HCT116 (cell line): Measurements from ENCODE around the gene WDR13. TPM values are rescaled to one million over a fixed set of nuclear protein-coding genes. Genes with fewer than 3 reads are reported as not detected.

Experiments
- ATAC-seq: fragments of 200-7000 bp; cut with Tn5 transposase; 2 replicates; pipeline ENCODE4 v1.9.1; 2020; ENCODE audit warnings: mild to moderate bottlenecking, moderate library complexity
- BruUV-seq: library from RNA; stranded (reverse); fragments of 400-500 nt; replicated peaks from 2 replicates; lab custom pipeline; 2021; lab: Mats Ljungman, UMichigan
- CTCF ChIA-PET: fragments of 300-600 bp; sonication (Branson Sonifier 250); formaldehyde crosslinking; loops from one replicate; lab custom pipeline; 2021; ENCODE audit warnings: antibody characterized with exemption; lab: Charles Lee
- POLR2A ChIA-PET: fragments of 300-600, 350-600 bp; sonication (Branson Sonifier 250); formaldehyde crosslinking; loops from one replicate; lab custom pipeline; 2021; ENCODE audit warnings: antibody characterized with exemption; lab: Charles Lee
- RAD21 ChIA-PET, 2 experiments: fragments of 300-600 bp; sonication (Branson Sonifier 250); formaldehyde crosslinking; loops; one replicate each; lab custom pipeline; 2023; ENCODE audit warnings: low total read pairs in 2 of 2; ENCODE audit not compliant: uncharacterized antibody in 2 of 2, unreplicated experiment in 2 of 2, low non-redundant PET in 1 of 2; lab: Charles Lee
- DNase-seq: peaks from one replicate; pipeline ENCODE4 v3.0.0-alpha.2; 2010; ENCODE audit warnings: low read depth, low spot score
- H2AFZ ChIP-seq: fragments of 200-600 bp; shearing (Covaris generic), sonication (generic); 2 replicates; pipeline ENCODE4 v1.6.1; 2017; ENCODE audit warnings: low read depth, mixed run types, mixed read lengths, antibody characterized with exemption, low read length; ENCODE audit not compliant: poor library complexity, severe bottlenecking
- H3K27ac ChIP-seq: 2 replicates; pipeline ENCODE4 v1.5.1; 2012; ENCODE audit warnings: low read depth, low read length
- H3K27me3 ChIP-seq: fragments of 200-600 bp; sonication (generic); 2 replicates; pipeline ENCODE4 v1.6.1; 2016; ENCODE audit warnings: mixed run types, low read length, mixed read lengths; ENCODE audit not compliant: insufficient read depth
- H3K36me3 ChIP-seq, 2 experiments: fragments of 200-500 bp in 1 of 2; fragments of 200-600 bp in 1 of 2; sonication (Bioruptor generic) in 1 of 2; sonication (generic) in 1 of 2; 2 replicates each; pipeline versions ENCODE4 v1.5.1 to v1.6.1; 2014 to 2016; ENCODE audit warnings: low read length in 2 of 2, inconsistent platforms in 1 of 2, mixed read lengths in 1 of 2, mixed run types in 1 of 2; ENCODE audit not compliant: insufficient read depth in 2 of 2, control insufficient read depth in 1 of 2
- H3K4me1 ChIP-seq, 2 experiments: fragments of 200-600 bp in 1 of 2; sonication (generic) in 1 of 2; 2 replicates each; pipeline versions ENCODE4 v1.5.1 to v1.6.1; 2012 to 2017; ENCODE audit warnings: low read length in 2 of 2, inconsistent platforms in 1 of 2, mild to moderate bottlenecking in 1 of 2, mixed read lengths in 1 of 2, mixed run types in 1 of 2, moderate library complexity in 1 of 2; ENCODE audit not compliant: insufficient read depth in 2 of 2, control insufficient read depth in 1 of 2
- H3K4me2 ChIP-seq: fragments of 200-600 bp; sonication (generic); 2 replicates; pipeline ENCODE4 v1.6.1; 2017; ENCODE audit warnings: mixed run types, low read length, mixed read lengths
- H3K4me3 ChIP-seq, 2 experiments: fragments of 200-600 bp in 1 of 2; sonication (generic) in 1 of 2; replicated peaks in 1 of 2; 2 replicates each; pipeline ENCODE4 v1.5.1; 2011 to 2016; ENCODE audit warnings: low read length in 2 of 2, control low read depth in 1 of 2, low read depth in 1 of 2, mild to moderate bottlenecking in 1 of 2, mixed read lengths in 1 of 2, mixed run types in 1 of 2
- H3K79me2 ChIP-seq: fragments of 200-600 bp; sonication (generic); 2 replicates; pipeline ENCODE4 v1.6.1; 2017; ENCODE audit warnings: mild to moderate bottlenecking, mixed run types, low read length, moderate library complexity, mixed read lengths; ENCODE audit not compliant: insufficient read depth
- H3K9ac ChIP-seq: fragments of 200-600 bp; sonication (generic); 2 replicates; pipeline ENCODE4 v1.6.1; 2016; ENCODE audit warnings: low read length, mixed read lengths
- H3K9me2 ChIP-seq: fragments of 200-600 bp; sonication (generic), shearing (Covaris generic); 2 replicates; pipeline ENCODE4 v1.6.1; 2017; ENCODE audit warnings: mixed run types, mild to moderate bottlenecking, moderate library complexity; ENCODE audit not compliant: insufficient read depth
- H3K9me3 ChIP-seq, 2 experiments: fragments of 200-500 bp in 1 of 2; fragments of 200-600 bp in 1 of 2; sonication (Bioruptor generic) in 1 of 2; sonication (generic) in 1 of 2; 2 replicates each; pipeline ENCODE4 v1.6.1; 2014 to 2017; ENCODE audit warnings: low read length in 2 of 2, mixed read lengths in 2 of 2, inconsistent platforms in 1 of 2, low read depth in 1 of 2, mild to moderate bottlenecking in 1 of 2, mixed run types in 1 of 2, moderate library complexity in 1 of 2; ENCODE audit not compliant: control insufficient read depth in 1 of 2, insufficient read depth in 1 of 2
- H4K20me1 ChIP-seq: fragments of 200-600 bp; sonication (generic), shearing (Covaris generic); 2 replicates; pipeline ENCODE4 v1.6.1; 2017; ENCODE audit warnings: mixed run types, mild to moderate bottlenecking, moderate library complexity; ENCODE audit not compliant: insufficient read depth
- CBX3 ChIP-seq: IDR thresholded peaks from 2 replicates; pipeline ENCODE4 v1.6.1; 2012; ENCODE audit warnings: low read depth
- CEBPB ChIP-seq: IDR thresholded peaks from 2 replicates; pipeline ENCODE4 v1.6.1; 2012; ENCODE audit warnings: low read depth
- ELF1 ChIP-seq: IDR thresholded peaks from 2 replicates; pipeline ENCODE4 v1.6.1; 2012; ENCODE audit warnings: low read depth, borderline replicate concordance
- EZH2 ChIP-seq: fragments of 200-600 bp; sonication (generic); IDR thresholded peaks from 2 replicates; pipeline ENCODE4 v1.6.1; 2017; ENCODE audit warnings: antibody characterized with exemption, mixed run types
- EZH2phosphoT487 ChIP-seq: fragments of 200-600 bp; IDR thresholded peaks from 2 replicates; pipeline ENCODE4 v1.6.1; 2018; ENCODE audit warnings: antibody characterized with exemption, borderline replicate concordance
- JUND ChIP-seq: IDR thresholded peaks from 2 replicates; pipeline ENCODE4 v1.6.1; 2012
- POLR2AphosphoS5 ChIP-seq: IDR thresholded peaks from 2 replicates; pipeline ENCODE4 v1.6.1; 2011; ENCODE audit warnings: mild to moderate bottlenecking, low read depth, low read length, moderate library complexity
- RAD21 ChIP-seq: IDR thresholded peaks from 2 replicates; pipeline ENCODE4 v1.6.1; 2012; ENCODE audit warnings: low read depth, mild to moderate bottlenecking
- REST ChIP-seq: IDR thresholded peaks from 2 replicates; pipeline ENCODE4 v1.6.1; 2012; ENCODE audit warnings: low read depth
- SRF ChIP-seq: IDR thresholded peaks from 2 replicates; pipeline ENCODE4 v1.6.1; 2012; ENCODE audit warnings: low read depth
- TCF7L2 ChIP-seq: IDR thresholded peaks from 2 replicates; pipeline ENCODE4 v1.7.0; 2011; ENCODE audit warnings: borderline replicate concordance, inconsistent platforms; ENCODE audit not compliant: insufficient read depth, insufficient read length; ENCODE audit errors: extremely low read depth
- ZFX ChIP-seq: fragments of 450-650 bp; IDR thresholded peaks from 2 replicates; pipeline ENCODE4 v1.6.1; 2017
- ZNF274 ChIP-seq: fragments of 200-500 bp; sonication (Bioruptor generic); IDR thresholded peaks from 2 replicates; pipeline ENCODE4 v1.6.1; 2014; ENCODE audit warnings: mild to moderate bottlenecking, low read depth, low read length, inconsistent platforms
- intact Hi-C: fragments of 100-400 bp; cut with micrococcal nuclease; formaldehyde crosslinking; loops from 2 replicates; pipeline ENCODE4 v1.10.0; 2022
- total RNA-seq: library from RNA; stranded (reverse); gene quantifications from one replicate; pipeline ENCODE4 v1.2.1, GENCODE V29; 2021; ENCODE audit not compliant: unreplicated experiment
- TF ChIP-seq, protein P1 (sequence below): IDR thresholded peaks from 2 replicates; pipeline ENCODE4 v1.6.1; 2011; ENCODE audit warnings: mild to moderate bottlenecking, low read length, moderate library complexity; ENCODE audit not compliant: insufficient replicate concordance; ENCODE audit errors: extremely low read depth
- TF ChIP-seq, protein P2 (sequence below): IDR thresholded peaks from 2 replicates; pipeline ENCODE4 v1.6.1; 2012

WDR13 gene
- total RNA-seq, 1 experiment from 2014 or later, result 54.0 TPM

GRCh38 chrX:48569958-48570357, 27.3 kb upstream of the WDR13 start (continued):
- TF ChIP-seq REST, result no peak
- TF ChIP-seq EZH2phosphoT487, result no peak
- TF ChIP-seq, protein P1, sequence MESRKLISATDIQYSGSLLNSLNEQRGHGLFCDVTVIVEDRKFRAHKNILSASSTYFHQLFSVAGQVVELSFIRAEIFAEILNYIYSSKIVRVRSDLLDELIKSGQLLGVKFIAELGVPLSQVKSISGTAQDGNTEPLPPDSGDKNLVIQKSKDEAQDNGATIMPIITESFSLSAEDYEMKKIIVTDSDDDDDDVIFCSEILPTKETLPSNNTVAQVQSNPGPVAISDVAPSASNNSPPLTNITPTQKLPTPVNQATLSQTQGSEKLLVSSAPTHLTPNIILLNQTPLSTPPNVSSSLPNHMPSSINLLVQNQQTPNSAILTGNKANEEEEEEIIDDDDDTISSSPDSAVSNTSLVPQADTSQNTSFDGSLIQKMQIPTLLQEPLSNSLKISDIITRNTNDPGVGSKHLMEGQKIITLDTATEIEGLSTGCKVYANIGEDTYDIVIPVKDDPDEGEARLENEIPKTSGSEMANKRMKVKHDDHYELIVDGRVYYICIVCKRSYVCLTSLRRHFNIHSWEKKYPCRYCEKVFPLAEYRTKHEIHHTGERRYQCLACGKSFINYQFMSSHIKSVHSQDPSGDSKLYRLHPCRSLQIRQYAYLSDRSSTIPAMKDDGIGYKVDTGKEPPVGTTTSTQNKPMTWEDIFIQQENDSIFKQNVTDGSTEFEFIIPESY, result no peak
- no peak for TF ChIP-seq CEBPB
- TF ChIP-seq EZH2, result no peak

- peak overlapping the region; percentile 84 to 90 for H3K4me3 ChIP-seq
- intact Hi-C loops, result loop anchor here (2.0 to 10.0 kb wide), 2 partner anchors 35 to 99 kb away; partner anchors contain the start of genes FTSJ1, SLC38A5 and TBC1D25
- no peak for DNase-seq
- CTCF ChIA-PET, result no interaction called here
- no peaks in the 10 kb centered on the region for H4K20me1 ChIP-seq
- H3K27ac ChIP-seq, result peak overlapping the region; percentile 95
- H3K4me2 ChIP-seq, result peak overlapping the region; percentile 82
- no peaks in the 10 kb centered on the region for H3K27me3 ChIP-seq
- no peaks in the 10 kb centered on the region for H3K9me3 ChIP-seq
- TF ChIP-seq, protein P1, result no peak
- TF ChIP-seq JUND, result no peak
- TF ChIP-seq, protein P2, sequence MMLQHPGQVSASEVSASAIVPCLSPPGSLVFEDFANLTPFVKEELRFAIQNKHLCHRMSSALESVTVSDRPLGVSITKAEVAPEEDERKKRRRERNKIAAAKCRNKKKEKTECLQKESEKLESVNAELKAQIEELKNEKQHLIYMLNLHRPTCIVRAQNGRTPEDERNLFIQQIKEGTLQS, result no peak
- no peak for TF ChIP-seq CEBPB
- no peak for TF ChIP-seq EZH2phosphoT487
- no peak for TF ChIP-seq CBX3
- no peak for TF ChIP-seq ZNF274
- TF ChIP-seq ELF1, result no peak
- TF ChIP-seq RAD21, result no peak
- TF ChIP-seq TCF7L2, result no peak
- TF ChIP-seq SRF, result no peak
- no peak for TF ChIP-seq POLR2AphosphoS5
- no peak for TF ChIP-seq ZFX
- no peak overlapping the region for H2AFZ ChIP-seq
- H3K4me1 ChIP-seq, result peaks cover 5 to 14% of the 10 kb centered on the region in 2 experiments
- BruUV-seq, result TSS peak; percentile 89
- H3K9ac ChIP-seq, result peak overlapping the region; percentile 98
- peak; percentile 18 for ATAC-seq
- no peaks in the 10 kb centered on the region for H3K9me2 ChIP-seq
- H3K79me2 ChIP-seq, result peaks cover 27% of the 10 kb centered on the region
- POLR2A ChIA-PET, result interaction anchor here (1.0 to 1.7 kb wide), 2 partner anchors 22 to 34 kb away, joined by 4 to 6 read pairs; partner anchors contain the start of gene TBC1D25
- RAD21 ChIA-PET, result no interaction called here
- peaks cover 22 to 33% of the 10 kb centered on the region in 2 experiments; a peak in 3 of 4 replicates for H3K36me3 ChIP-seq
Measured at GRCh38 chrX:48573690-48574269, 23.5 kb upstream of the WDR13 start.
